Measurements from ENCODE around the gene SATB1.

DNA sequence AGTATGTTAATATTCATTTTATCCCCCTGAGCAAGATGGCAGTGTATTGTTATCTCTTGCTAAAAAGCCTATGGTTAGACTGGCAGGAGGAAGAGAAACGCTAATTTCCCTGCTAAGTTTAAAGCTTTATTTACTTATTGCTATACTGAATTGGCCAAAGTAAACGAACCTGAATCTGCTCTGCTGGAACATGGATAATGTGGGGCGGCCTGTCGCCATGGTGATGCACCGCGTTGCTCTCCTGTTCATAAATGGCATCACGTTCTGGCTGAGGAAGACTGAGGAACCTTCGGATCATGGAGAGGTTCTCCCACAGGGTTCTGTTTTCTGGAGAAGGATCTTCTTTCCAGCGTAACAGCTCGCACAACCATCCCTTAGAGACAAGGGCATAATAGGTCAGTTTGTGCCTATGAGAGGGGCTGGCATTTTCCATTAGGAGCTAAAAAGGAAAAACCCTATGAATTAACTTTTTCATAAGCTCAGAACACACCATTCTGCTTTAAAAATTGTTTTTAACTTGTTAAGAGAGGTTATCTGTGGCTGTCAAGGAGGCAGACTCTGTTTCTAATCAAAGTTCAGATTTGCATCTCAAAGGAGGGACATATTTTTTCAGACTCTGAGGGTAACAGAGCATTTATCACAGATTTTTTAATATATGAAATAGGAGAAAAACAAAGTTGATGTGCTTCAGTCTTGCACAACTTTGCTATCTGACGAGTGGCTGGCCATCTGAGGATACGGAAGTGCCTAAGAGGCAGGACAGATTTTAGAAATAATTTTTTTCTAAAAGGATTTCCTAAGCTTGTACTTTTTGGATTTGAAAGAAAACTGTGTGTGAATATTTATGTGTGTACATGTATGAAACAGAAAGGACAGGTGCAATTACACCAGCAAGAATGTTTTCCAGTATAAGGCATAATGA is 73.1 kb downstream of the SATB1 start:
- TF ChIP-seq, protein P1, sequence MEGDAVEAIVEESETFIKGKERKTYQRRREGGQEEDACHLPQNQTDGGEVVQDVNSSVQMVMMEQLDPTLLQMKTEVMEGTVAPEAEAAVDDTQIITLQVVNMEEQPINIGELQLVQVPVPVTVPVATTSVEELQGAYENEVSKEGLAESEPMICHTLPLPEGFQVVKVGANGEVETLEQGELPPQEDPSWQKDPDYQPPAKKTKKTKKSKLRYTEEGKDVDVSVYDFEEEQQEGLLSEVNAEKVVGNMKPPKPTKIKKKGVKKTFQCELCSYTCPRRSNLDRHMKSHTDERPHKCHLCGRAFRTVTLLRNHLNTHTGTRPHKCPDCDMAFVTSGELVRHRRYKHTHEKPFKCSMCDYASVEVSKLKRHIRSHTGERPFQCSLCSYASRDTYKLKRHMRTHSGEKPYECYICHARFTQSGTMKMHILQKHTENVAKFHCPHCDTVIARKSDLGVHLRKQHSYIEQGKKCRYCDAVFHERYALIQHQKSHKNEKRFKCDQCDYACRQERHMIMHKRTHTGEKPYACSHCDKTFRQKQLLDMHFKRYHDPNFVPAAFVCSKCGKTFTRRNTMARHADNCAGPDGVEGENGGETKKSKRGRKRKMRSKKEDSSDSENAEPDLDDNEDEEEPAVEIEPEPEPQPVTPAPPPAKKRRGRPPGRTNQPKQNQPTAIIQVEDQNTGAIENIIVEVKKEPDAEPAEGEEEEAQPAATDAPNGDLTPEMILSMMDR (IDR thresholded peaks at IDR 0.05) = no peak
- TF ChIP-seq POLR2A (IDR thresholded peaks at IDR 0.05) = no peak

All from body of pancreas (tissue), 4 donors.